ENCODE data around the gene MYO19.
A peak's percentile ranks its signal among the peaks of the same experiment; 100 is the strongest.

The MYO19 gene

DNA sequence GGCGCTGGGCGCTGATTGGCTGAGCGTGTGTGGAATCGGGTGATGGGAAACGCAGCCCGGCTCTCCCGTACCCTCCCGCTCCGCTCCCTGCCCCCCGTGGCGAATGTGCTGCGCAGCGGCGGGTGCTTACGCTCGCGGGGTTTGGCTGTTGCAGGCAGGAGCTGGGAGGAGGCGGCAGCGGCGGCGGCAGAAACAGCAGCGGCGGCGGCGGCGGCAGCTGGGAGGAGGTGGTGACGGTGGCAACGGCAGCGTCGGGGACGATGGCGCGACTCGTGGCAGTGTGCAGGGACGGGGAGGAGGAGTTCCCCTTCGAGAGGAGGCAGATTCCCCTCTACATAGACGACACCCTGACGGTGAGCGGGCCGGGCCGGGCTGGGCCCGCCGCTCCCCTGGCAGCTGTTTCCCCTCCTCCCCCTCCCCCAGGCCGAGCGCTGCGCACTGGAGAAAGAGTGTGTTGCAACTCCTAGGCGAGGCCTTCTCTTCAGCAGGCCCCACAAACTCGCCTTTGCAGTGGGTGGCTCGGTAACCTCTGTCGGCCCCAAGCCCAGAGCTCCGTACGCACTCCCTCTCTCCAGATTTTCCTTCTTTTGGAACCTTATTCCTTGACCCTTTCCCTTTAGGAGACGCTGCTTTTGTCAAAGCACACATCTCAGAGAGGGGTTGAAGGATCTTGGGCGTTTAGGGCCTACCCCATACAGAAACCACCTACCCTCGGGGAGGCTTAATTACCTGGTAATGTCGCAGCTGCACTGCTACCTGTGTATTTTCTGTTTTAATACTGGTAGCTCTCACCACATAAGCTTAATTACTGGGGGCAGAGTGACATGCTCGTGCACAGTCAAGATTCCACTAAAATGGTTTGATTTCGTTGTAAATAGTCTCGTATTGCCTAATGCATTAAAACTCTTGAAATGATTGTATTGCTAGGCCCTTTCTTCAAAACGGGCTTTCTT lies 11.1 kb upstream of the MYO19 start (continued):
- TF ChIP-seq EGR2 (tag by site-specific recombination; IDR thresholded peaks at IDR 0.05; ENCODE audit: low read depth) (peak; percentile 38; the same call in 1 of the 2 replicates), ZNF112 (tag by site-specific recombination; IDR thresholded peaks at IDR 0.05) (no peak), RBAK (tag by site-specific recombination; IDR thresholded peaks at IDR 0.05) (no peak), ZNF544 (tag by site-specific recombination; IDR thresholded peaks at IDR 0.05) (no peak), BCL11B (tag by site-specific recombination; IDR thresholded peaks at IDR 0.05; ENCODE audit: low read depth) (no peak), ZEB2 (tag by site-specific recombination; IDR thresholded peaks at IDR 0.05) (peak; percentile 96), ZNF132 (tag by site-specific recombination; IDR thresholded peaks at IDR 0.05; ENCODE audit: borderline replicate concordance) (no peak), ZNF121 (tag by site-specific recombination; IDR thresholded peaks at IDR 0.05) (peak; percentile 21; the same call in 1 of the 2 replicates), ZNF529 (tag by site-specific recombination; IDR thresholded peaks at IDR 0.05; ENCODE audit: insufficient replicate concordance) (no peak), ZNF169 (tag by site-specific recombination; IDR thresholded peaks at IDR 0.05) (no peak), ZNF2 (tag by site-specific recombination; IDR thresholded peaks at IDR 0.05) (peak; percentile 69; the same call in 1 of the 2 replicates), GLI2 (tag by site-specific recombination; IDR thresholded peaks at IDR 0.05; ENCODE audit: borderline replicate concordance, low read depth) (no peak), ZNF416 (tag by site-specific recombination; IDR thresholded peaks at IDR 0.05) (no peak), ZNF433 (tag by site-specific recombination; IDR thresholded peaks at IDR 0.05; ENCODE audit: low read depth) (no peak), ZFP3 (tag by site-specific recombination; IDR thresholded peaks at IDR 0.05; ENCODE audit: low read depth) (no peak), ZNF391 (tag by site-specific recombination; IDR thresholded peaks at IDR 0.05; ENCODE audit: borderline replicate concordance, low read depth) (peak; percentile 69; the same call in 1 of the 2 replicates), ZNF202 (tag by site-specific recombination; IDR thresholded peaks at IDR 0.05; ENCODE audit: borderline replicate concordance) (no peak), OSR2 (tag by site-specific recombination; IDR thresholded peaks at IDR 0.05) (peak; percentile 67), ZFP41 (tag by site-specific recombination; IDR thresholded peaks at IDR 0.05; ENCODE audit: borderline replicate concordance) (no peak)
- TF ChIP-seq, protein P1, sequence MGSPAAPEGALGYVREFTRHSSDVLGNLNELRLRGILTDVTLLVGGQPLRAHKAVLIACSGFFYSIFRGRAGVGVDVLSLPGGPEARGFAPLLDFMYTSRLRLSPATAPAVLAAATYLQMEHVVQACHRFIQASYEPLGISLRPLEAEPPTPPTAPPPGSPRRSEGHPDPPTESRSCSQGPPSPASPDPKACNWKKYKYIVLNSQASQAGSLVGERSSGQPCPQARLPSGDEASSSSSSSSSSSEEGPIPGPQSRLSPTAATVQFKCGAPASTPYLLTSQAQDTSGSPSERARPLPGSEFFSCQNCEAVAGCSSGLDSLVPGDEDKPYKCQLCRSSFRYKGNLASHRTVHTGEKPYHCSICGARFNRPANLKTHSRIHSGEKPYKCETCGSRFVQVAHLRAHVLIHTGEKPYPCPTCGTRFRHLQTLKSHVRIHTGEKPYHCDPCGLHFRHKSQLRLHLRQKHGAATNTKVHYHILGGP (tag by site-specific recombination; IDR thresholded peaks at IDR 0.05) = no peak
- TF ChIP-seq, protein P2, sequence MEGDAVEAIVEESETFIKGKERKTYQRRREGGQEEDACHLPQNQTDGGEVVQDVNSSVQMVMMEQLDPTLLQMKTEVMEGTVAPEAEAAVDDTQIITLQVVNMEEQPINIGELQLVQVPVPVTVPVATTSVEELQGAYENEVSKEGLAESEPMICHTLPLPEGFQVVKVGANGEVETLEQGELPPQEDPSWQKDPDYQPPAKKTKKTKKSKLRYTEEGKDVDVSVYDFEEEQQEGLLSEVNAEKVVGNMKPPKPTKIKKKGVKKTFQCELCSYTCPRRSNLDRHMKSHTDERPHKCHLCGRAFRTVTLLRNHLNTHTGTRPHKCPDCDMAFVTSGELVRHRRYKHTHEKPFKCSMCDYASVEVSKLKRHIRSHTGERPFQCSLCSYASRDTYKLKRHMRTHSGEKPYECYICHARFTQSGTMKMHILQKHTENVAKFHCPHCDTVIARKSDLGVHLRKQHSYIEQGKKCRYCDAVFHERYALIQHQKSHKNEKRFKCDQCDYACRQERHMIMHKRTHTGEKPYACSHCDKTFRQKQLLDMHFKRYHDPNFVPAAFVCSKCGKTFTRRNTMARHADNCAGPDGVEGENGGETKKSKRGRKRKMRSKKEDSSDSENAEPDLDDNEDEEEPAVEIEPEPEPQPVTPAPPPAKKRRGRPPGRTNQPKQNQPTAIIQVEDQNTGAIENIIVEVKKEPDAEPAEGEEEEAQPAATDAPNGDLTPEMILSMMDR (tag by site-specific recombination; IDR thresholded peaks at IDR 0.05) = peak; percentile 70
- TF ChIP-seq, protein P3, sequence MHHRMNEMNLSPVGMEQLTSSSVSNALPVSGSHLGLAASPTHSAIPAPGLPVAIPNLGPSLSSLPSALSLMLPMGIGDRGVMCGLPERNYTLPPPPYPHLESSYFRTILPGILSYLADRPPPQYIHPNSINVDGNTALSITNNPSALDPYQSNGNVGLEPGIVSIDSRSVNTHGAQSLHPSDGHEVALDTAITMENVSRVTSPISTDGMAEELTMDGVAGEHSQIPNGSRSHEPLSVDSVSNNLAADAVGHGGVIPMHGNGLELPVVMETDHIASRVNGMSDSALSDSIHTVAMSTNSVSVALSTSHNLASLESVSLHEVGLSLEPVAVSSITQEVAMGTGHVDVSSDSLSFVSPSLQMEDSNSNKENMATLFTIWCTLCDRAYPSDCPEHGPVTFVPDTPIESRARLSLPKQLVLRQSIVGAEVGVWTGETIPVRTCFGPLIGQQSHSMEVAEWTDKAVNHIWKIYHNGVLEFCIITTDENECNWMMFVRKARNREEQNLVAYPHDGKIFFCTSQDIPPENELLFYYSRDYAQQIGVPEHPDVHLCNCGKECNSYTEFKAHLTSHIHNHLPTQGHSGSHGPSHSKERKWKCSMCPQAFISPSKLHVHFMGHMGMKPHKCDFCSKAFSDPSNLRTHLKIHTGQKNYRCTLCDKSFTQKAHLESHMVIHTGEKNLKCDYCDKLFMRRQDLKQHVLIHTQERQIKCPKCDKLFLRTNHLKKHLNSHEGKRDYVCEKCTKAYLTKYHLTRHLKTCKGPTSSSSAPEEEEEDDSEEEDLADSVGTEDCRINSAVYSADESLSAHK (tag by site-specific recombination; IDR thresholded peaks at IDR 0.05) = peak; percentile 45
- TF ChIP-seq, protein P4, sequence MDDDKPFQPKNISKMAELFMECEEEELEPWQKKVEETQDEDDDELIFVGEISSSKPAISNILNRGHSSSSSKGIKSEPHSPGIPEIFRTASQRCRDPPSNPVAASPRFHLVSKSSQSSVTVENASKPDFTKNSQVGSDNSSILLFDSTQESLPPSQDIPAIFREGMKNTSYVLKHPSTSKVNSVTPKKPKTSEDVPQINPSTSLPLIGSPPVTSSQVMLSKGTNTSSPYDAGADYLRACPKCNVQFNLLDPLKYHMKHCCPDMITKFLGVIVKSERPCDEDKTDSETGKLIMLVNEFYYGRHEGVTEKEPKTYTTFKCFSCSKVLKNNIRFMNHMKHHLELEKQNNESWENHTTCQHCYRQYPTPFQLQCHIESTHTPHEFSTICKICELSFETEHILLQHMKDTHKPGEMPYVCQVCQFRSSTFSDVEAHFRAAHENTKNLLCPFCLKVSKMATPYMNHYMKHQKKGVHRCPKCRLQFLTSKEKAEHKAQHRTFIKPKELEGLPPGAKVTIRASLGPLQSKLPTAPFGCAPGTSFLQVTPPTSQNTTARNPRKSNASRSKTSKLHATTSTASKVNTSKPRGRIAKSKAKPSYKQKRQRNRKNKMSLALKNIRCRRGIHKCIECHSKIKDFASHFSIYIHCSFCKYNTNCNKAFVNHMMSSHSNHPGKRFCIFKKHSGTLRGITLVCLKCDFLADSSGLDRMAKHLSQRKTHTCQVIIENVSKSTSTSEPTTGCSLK (tag by site-specific recombination; IDR thresholded peaks at IDR 0.05) = no peak
- TF ChIP-seq, protein P5, sequence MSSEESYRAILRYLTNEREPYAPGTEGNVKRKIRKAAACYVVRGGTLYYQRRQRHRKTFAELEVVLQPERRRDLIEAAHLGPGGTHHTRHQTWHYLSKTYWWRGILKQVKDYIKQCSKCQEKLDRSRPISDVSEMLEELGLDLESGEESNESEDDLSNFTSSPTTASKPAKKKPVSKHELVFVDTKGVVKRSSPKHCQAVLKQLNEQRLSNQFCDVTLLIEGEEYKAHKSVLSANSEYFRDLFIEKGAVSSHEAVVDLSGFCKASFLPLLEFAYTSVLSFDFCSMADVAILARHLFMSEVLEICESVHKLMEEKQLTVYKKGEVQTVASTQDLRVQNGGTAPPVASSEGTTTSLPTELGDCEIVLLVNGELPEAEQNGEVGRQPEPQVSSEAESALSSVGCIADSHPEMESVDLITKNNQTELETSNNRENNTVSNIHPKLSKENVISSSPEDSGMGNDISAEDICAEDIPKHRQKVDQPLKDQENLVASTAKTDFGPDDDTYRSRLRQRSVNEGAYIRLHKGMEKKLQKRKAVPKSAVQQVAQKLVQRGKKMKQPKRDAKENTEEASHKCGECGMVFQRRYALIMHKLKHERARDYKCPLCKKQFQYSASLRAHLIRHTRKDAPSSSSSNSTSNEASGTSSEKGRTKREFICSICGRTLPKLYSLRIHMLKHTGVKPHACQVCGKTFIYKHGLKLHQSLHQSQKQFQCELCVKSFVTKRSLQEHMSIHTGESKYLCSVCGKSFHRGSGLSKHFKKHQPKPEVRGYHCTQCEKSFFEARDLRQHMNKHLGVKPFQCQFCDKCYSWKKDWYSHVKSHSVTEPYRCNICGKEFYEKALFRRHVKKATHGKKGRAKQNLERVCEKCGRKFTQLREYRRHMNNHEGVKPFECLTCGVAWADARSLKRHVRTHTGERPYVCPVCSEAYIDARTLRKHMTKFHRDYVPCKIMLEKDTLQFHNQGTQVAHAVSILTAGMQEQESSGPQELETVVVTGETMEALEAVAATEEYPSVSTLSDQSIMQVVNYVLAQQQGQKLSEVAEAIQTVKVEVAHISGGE (tag by site-specific recombination; conservative IDR thresholded peaks at IDR 0.05; ENCODE audit: low read depth) = peak; percentile 52; the same call in 1 of the 2 replicates
- TF ChIP-seq, protein P6, sequence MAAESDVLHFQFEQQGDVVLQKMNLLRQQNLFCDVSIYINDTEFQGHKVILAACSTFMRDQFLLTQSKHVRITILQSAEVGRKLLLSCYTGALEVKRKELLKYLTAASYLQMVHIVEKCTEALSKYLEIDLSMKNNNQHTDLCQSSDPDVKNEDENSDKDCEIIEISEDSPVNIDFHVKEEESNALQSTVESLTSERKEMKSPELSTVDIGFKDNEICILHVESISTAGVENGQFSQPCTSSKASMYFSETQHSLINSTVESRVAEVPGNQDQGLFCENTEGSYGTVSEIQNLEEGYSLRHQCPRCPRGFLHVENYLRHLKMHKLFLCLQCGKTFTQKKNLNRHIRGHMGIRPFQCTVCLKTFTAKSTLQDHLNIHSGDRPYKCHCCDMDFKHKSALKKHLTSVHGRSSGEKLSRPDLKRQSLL (tag by site-specific recombination; IDR thresholded peaks at IDR 0.05) = peak; percentile 38; the same call in 1 of the 2 replicates

Data from HEK293 (cell line).